GM18873 (cell line): ENCODE results near the gene PKP3.
"Not testable (repeated sequence)": the region's sequence is repeated elsewhere in the genome, so short reads cannot be mapped to it uniquely, and the experiment has no call there.

Experiments
- ATAC-seq: cut with Tn5 transposase; IDR thresholded peaks from one replicate; pipeline ENCODE4 v1.9.1; 2021; ENCODE audit warnings: mild to moderate bottlenecking, moderate library complexity, moderate number of reproducible peaks; ENCODE audit not compliant: unreplicated experiment, low FRiP score

The PKP3 gene

DNA sequence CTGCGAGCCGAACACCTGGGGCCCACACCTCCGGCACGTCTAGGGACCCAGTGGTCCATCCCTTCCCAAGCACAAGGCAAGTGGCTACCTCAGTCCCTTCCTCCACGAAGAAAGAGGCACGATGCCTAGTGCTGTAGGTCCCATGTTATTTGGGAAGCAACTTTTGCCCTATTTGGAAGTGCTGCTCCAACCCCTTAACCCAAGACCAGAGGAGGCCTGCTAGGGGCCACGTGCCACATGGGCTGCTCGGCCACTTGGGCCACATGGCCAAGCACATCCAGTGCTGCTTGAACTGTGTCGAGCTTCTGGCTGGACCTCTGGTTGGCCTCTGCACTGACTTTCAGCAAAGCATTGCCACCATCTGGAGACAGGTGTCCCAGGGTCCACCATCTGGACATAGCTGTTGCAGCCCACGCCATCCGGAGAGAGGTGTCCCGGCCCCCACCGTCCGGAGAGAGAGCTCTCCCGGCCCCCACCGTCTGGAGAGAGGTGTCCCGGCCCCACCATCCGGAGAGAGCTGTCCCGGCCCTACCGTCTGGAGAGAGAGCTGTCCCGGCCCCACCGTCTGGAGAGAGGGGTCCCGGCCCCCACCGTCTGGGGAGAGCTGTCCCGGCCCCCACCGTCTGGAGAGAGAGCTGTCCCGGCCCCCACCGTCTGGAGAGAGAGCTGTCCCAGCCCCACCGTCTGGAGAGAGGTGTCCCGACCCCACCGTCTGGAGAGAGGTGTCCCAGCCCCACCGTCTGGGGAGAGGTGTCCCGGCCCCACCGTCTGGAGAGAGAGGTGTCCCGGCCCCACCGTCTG is 31.2 kb upstream of the PKP3 start:
- no peak for ATAC-seq

- ATAC-seq = not testable (repeated sequence)
These were observed 30.6 kb upstream of the PKP3 start for GRCh38 chr11:363443-363805.

DNA sequence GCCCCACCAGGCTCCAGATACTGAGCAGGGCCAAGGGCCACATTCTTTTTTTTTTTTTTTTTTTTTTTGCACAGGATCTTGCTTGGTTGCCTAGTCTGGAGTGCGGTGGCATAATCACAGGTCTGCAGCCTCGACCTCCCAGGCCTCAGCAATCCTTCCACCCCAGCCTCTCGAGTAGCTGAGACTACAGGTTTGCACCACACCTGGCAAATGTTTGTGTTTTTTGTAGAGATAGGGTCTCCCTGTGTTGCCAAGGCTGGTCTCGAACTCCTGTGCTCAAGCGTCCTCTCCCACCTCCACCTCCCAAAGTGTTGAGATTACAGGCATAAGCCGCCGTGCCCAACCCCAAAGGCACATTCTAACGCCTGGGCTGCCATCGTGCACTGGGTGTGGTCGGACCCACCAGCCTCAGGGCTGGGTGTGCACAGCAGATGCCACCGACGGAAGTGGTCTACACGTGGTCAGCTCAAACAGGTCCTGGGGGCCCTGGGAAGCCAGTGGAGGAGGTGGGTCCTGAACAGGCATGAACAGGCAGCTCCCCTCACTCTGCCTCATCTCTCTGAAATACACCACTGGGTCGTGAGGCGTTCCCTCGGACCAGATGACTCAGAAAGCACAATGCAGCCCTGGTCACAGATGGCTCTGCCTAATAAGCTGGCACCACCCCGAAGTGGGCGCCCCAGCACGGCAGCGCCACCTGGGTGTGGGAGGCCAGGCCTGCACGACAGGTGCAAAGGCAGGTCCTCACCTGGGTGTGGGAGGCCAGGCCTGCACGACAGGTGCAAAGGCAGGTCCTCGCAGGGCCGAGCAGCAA is 29.9 kb upstream of the PKP3 start:
- ATAC-seq = no peak

GRCh38 chr11:364991-365725 is 28.9 kb upstream of the PKP3 start:
- ATAC-seq = no peak

- no peak for ATAC-seq
These were observed 28.2 kb upstream of the PKP3 start for GRCh38 chr11:365831-366230.

DNA sequence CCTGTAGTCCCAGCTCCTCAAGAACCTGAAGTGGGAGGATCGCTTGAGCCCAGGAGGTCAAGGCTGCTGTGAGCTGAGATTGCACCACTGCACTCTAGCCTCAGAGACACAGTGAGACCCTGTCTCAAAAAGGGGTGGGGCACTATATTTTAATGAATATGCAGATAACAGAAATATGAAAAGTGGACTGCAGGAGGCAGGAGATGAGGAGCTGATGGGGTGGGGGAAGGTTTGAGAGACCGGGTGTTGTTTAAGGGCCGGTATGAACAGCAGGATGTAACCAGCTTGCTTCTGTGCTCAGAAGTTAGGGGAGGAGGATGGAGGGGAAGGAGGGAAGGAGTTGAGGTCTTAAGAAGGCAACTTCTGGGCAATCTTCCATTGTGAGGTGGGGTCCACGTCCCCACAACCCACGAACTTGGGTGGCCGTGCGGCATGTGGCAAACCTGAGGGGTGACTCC is 26.0 kb upstream of the PKP3 start:
- ATAC-seq = no peak

DNA sequence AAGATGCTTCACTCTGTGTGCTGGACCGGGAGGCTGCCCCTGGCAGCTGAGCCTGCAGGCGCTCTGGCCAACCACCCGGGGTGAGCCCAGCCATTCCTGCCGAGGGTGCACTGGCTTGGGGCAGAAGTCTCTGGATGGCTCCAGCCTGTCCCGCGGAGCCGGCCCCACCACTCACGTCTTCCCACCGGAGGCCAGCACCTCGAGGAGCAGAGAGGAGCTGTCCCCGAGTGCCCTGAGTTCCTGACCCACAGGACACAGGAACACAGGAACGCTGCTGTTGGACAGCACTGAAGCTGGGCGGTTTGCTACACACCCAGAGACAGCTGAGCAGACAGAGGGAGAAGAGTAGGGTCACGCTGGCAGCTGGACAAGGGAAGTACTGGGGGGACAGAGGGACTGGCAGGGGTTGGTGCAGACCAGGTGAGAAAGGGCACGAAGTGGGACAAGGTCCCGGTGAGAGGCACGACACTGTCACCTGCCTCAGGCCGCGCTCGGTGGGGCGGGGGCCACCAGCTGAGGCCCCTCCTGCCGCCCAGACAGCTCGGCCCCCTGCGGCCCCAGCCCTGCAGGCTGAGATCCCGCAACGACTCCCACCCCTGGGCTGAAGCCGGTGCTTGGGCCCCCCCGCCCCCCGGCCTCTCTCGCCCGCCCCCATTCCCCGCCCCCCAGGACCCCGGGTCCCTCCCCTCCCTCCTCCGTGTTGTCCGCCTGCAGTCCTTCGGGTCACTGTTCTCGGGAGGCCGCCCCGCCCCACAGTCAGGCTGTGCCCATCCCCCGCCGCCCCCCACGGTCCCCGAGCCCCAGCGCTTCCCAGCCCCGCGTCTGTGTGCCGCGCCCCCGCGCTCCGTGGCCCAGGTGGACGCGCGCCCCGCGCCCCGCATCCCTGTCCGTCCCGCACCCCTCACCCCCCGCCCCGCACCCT is 25.3 kb upstream of the PKP3 start:
- ATAC-seq = no peak

DNA sequence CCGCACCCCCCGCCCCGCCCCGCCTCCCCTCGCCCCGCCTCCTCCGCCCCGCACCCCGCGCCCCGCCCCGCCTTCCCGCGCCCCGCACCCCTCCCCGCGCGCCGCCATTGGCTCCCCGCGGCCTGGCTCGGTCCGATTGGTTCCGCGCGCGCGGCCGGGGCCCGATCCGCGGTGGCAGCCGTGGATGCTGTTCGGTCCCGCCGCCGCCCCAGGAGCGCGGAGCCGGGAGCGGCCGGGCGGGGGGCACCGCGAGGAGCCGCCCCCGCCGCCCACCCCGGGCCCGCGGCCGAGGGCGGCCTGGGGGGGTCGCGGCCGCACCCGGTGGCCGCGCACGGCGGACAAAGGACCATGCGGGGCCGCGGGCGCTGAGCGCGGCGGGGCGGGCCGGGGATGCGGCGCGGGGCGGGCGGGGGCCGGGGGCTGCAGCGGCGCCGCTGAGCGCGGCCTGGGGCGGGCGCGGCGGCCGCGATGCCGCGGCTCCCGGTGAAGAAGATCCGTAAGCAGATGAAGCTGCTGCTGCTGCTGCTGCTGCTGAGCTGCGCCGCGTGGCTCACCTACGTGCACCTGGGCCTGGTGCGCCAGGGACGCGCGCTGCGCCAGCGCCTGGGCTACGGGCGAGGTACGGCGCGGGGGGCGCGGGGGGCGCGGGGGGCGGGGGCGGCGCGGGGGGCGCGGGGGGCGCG is 24.5 kb upstream of the PKP3 start, which contains the start of gene B4GALNT4:
TSS of gene B4GALNT4 (plus strand) at position 164 of the 683 bp plus-strand sequence. CDS start at position 469, 305 bp downstream.
- ATAC-seq = no peak

- no peak for ATAC-seq
These were observed 23.7 kb upstream of the PKP3 start for GRCh38 chr11:370070-370941.

DNA sequence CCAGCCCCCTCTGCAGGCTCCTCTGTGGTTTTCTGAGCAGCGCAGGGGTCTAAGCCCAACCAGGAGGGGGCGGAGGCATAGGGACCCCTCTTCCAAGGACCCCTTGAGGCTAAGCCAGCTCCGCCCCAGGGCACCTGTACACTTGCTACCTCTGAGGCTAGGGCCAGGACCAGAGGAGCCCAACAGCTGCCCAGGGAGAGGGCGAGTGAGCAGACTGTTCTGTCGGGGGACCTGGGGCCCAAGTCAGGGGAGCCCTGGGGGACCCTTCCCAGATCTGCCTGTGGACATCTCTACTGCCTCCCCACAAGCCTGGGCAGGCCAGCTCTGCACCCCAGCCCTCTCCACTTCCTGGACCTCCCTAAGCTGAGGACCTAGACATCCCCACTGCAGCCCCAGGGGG is 23.0 kb upstream of the PKP3 start:
- no peak for ATAC-seq

DNA sequence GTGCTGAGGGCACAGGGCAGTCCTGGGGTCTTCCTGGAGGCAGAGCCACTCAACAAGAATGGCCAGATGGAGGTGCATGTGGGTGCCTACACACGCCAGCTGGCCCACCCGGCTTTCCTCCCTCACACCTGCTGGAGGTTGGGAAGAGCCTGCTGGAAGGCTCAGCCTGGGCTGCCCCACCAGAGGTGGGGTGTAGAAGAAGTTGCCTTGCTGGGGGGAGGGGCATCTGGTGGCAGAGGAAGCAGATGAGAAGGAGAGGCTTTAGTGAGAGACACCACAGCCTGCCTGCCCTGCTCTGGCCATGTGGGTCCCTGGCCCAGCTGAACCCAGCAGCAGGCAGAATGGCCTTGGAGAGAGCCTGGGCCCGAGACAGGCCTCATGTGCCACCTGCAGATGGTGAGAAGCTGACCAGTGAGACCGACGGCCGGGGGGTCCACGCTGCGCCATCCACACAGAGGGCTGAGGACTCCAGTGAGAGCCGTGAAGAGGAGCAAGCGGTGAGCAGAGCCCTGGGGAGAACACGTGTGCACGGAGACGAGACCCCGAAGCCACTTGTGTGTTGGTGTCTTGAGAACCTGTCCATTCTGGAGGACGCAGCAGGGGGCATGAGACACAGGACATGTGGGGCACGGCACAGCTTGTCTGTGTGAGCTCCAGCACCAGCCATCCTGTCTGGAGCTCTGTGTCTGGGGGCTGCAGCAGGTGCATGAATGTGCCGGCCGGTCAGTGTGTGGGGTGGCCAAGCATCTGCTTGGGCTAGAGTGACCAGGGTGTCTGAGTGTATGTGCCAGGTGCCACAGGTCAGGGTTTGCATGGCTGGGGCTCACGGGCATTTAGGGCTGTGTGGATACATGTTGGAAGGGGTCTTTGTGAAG is 22.1 kb upstream of the PKP3 start:
- no peak for ATAC-seq

GRCh38 chr11:372809-373715 is 20.9 kb upstream of the PKP3 start:
- no peak for ATAC-seq

GRCh38 chr11:373716-374551 is 20.1 kb upstream of the PKP3 start:
- ATAC-seq = no peak

DNA sequence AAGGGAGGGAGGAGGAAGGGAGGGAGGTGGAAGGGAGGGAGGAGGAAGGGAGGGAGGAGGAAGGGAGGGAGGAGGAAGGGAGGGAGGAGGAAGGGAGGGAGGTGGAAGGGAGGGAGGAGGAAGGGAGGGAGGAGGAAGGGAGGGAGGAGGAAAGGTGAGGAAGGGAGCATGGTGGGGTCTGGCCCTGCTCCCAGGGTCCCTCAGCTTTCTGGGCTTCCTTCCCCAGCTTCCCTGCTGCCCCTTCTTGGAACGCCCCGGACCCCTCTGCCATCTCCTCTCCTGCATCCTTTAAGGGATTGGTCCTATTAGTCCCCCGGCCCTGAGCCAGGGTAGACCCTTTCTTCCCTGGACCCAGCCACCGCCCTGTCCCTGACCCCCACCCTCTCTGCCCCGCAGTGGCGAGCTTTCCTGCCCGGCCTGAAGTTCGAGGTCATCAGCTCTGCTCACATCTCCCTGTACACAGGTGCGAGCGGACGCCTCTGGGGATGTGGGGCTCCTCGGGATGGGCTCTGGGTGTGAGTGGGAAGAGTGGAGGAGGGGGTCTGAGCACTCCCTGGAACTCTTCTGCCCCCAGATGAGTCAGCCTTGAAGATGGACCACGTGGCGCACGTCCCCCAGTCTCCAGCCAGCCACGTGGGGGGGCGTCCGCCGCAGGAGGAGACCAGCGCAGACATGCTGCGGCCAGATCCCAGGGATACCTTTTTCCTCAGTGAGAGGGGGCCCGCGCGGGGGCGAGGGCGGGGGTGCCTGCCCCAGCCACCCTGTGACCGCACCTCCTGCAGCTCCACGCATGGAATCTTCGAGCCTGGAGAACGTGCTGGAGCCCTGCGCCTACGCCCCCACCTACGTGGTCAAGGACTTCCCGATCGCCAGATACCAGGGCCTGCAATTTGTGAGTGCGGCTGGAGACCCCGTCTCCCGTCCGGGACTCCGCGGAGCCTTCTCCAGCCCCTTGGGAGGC is 18.7 kb upstream of the PKP3 start:
- ATAC-seq = no peak
